Ishikawa (cell line): ENCODE results near the gene NAV3.

Source experiments
- EGR1 ChIP-seq: IDR thresholded peaks from 2 replicates; pipeline ENCODE4 v1.6.1; 2012
- EP300 ChIP-seq: IDR thresholded peaks from 2 replicates; pipeline ENCODE4 v1.6.1; 2012; ENCODE audit warnings: borderline replicate concordance
- FOXM1 ChIP-seq: IDR thresholded peaks from 2 replicates; pipeline ENCODE4 v1.6.1; 2012; ENCODE audit warnings: low read depth, borderline replicate concordance
- RAD21 ChIP-seq: IDR thresholded peaks from 2 replicates; pipeline ENCODE4 v1.6.1; 2012; ENCODE audit warnings: low read depth
- TAF1 ChIP-seq: IDR thresholded peaks from 2 replicates; pipeline ENCODE4 v1.6.1; 2012; ENCODE audit warnings: low read depth, mild to moderate bottlenecking
- TEAD4 ChIP-seq: IDR thresholded peaks from 2 replicates; pipeline ENCODE4 v1.6.1; 2012
- YY1 ChIP-seq: IDR thresholded peaks from 2 replicates; pipeline ENCODE4 v1.6.1; 2012; ENCODE audit warnings: low read depth
- TF ChIP-seq, protein P1 (sequence below): IDR thresholded peaks from 2 replicates; pipeline ENCODE4 v1.6.1; 2012

- TF ChIP-seq YY1 (no peak), TEAD4 (no peak), FOXM1 (no peak), EP300 (no peak), EGR1 (no peak), TAF1 (no peak), RAD21 (no peak)
- TF ChIP-seq, protein P1, sequence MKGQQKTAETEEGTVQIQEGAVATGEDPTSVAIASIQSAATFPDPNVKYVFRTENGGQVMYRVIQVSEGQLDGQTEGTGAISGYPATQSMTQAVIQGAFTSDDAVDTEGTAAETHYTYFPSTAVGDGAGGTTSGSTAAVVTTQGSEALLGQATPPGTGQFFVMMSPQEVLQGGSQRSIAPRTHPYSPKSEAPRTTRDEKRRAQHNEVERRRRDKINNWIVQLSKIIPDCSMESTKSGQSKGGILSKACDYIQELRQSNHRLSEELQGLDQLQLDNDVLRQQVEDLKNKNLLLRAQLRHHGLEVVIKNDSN = no peak
These were observed 48.2 kb downstream of the NAV3 start for GRCh38 chr12:77878901-77879300.
